WTC11 (cell line): ENCODE results near the gene HDAC6. TPM values are rescaled to one million over a fixed set of nuclear protein-coding genes. Genes with fewer than 3 reads are reported as not detected.

ENCODE experiments used
- ATAC-seq: fragments of 200-7000 bp; cut with Tn5 transposase; 2 replicates; pipeline ENCODE4 v1.10.0; 2021; ENCODE audit warnings: mild to moderate bottlenecking, moderate library complexity
- CTCF ChIA-PET: fragments of 300-600 bp; sonication (Branson Sonifier 250); formaldehyde crosslinking; loops from one replicate; lab custom pipeline; 2021; ENCODE audit warnings: antibody characterized with exemption; lab: Charles Lee
- POLR2A ChIA-PET: fragments of 350-600 bp; sonication (Branson Sonifier 250); formaldehyde crosslinking; loops from one replicate; lab custom pipeline; 2021; ENCODE audit warnings: antibody characterized with exemption; lab: Charles Lee
- DNase-seq: peaks from one replicate; pipeline ENCODE4 v3.0.0; 2021; ENCODE audit warnings: low spot score
- H3K27ac Mint-ChIP-seq: 2 replicates; pipeline ENCODE4 v1.8.0; 2021; ENCODE audit warnings: mixed read lengths
- H3K27me3 Mint-ChIP-seq: 2 replicates; pipeline ENCODE4 v1.8.0; 2021; ENCODE audit warnings: low read depth, mild to moderate bottlenecking, moderate library complexity, mixed read lengths
- H3K36me3 Mint-ChIP-seq: 2 replicates; pipeline ENCODE4 v1.8.0; 2021; ENCODE audit warnings: mixed read lengths
- H3K4me1 Mint-ChIP-seq: 2 replicates; pipeline ENCODE4 v1.8.0; 2022; ENCODE audit warnings: mixed read lengths
- H3K4me3 Mint-ChIP-seq: 2 replicates; pipeline ENCODE4 v1.8.0; 2021; ENCODE audit warnings: mild to moderate bottlenecking, moderate library complexity, mixed read lengths
- H3K9me3 Mint-ChIP-seq: 2 replicates; pipeline ENCODE4 v1.8.0; 2021; ENCODE audit warnings: mixed read lengths
- CBFB ChIP-seq: sonication (generic); formaldehyde crosslinking; IDR thresholded peaks from 2 replicates; pipeline ENCODE4 v1.8.1; 2022; ENCODE audit warnings: mild to moderate bottlenecking, low read depth, missing genetic modification reagents
- EMX1 ChIP-seq: fragments of 250-450 bp; sonication (Bioruptor Pico); IDR thresholded peaks from 2 replicates; pipeline ENCODE4 v1.8.0; 2021; ENCODE audit warnings: mild to moderate bottlenecking
- HMGA2 ChIP-seq: fragments of 250-450 bp; sonication (Bioruptor Pico); IDR thresholded peaks from 2 replicates; pipeline ENCODE4 v1.4.0; 2021; ENCODE audit warnings: mild to moderate bottlenecking, moderate library complexity
- JAZF1 ChIP-seq: fragments of 250-450 bp; sonication (Bioruptor Pico); IDR thresholded peaks from 2 replicates; pipeline ENCODE4 v1.9.0; 2021; ENCODE audit warnings: moderate library complexity, mild to moderate bottlenecking, inconsistent platforms
- KAT7 ChIP-seq: sonication (generic); formaldehyde crosslinking; IDR thresholded peaks from 2 replicates; pipeline ENCODE4 v1.8.1; 2023; ENCODE audit warnings: missing genetic modification reagents, mild to moderate bottlenecking, borderline replicate concordance
- NFATC4 ChIP-seq: fragments of 250-450 bp; sonication (Bioruptor Pico); IDR thresholded peaks from 2 replicates; pipeline ENCODE4 v1.9.0; 2021; ENCODE audit warnings: mild to moderate bottlenecking
- NFE2L1 ChIP-seq: sonication (generic); formaldehyde crosslinking; IDR thresholded peaks from 2 replicates; pipeline ENCODE4 v1.8.1; 2023; ENCODE audit warnings: missing genetic modification reagents
- NFYB ChIP-seq: sonication (generic); formaldehyde crosslinking; conservative IDR thresholded peaks from 2 replicates; pipeline ENCODE4 v1.8.0; 2022; ENCODE audit warnings: low read depth, missing genetic modification reagents
- NR2C2 ChIP-seq: sonication (generic); formaldehyde crosslinking; IDR thresholded peaks from 2 replicates; pipeline ENCODE4 v1.8.0; 2022; ENCODE audit warnings: mild to moderate bottlenecking, missing genetic modification reagents
- PRRX2 ChIP-seq: fragments of 250-450 bp; sonication (Bioruptor Pico); IDR thresholded peaks from 2 replicates; pipeline ENCODE4 v1.8.0; 2021; ENCODE audit warnings: mild to moderate bottlenecking
- RELA ChIP-seq: sonication (generic); formaldehyde crosslinking; IDR thresholded peaks from 2 replicates; pipeline ENCODE4 v1.8.1; 2022; ENCODE audit warnings: missing genetic modification reagents, mild to moderate bottlenecking, borderline replicate concordance
- RORB ChIP-seq: fragments of 250-450 bp; sonication (Bioruptor Pico); IDR thresholded peaks from 2 replicates; pipeline ENCODE4 v1.9.0; 2021; ENCODE audit warnings: mild to moderate bottlenecking
- SOX15 ChIP-seq: fragments of 250-450 bp; sonication (Bioruptor Pico); IDR thresholded peaks from 2 replicates; pipeline ENCODE4 v1.9.0; 2021; ENCODE audit warnings: mild to moderate bottlenecking
- TEAD1 ChIP-seq: sonication (generic); formaldehyde crosslinking; IDR thresholded peaks from 2 replicates; pipeline ENCODE4 v1.8.0; 2022; ENCODE audit warnings: mild to moderate bottlenecking, missing genetic modification reagents
- ZNF138 ChIP-seq: sonication (generic); formaldehyde crosslinking; conservative IDR thresholded peaks from 2 replicates; pipeline ENCODE4 v1.8.1; 2022; ENCODE audit warnings: mild to moderate bottlenecking, moderate library complexity, missing genetic modification reagents
- ZNF232 ChIP-seq: sonication (generic); formaldehyde crosslinking; IDR thresholded peaks from 2 replicates; pipeline ENCODE4 v1.8.0; 2022; ENCODE audit warnings: mild to moderate bottlenecking, missing genetic modification reagents
- ZNF423 ChIP-seq: fragments of 250-450 bp; sonication (Bioruptor Pico); IDR thresholded peaks from 2 replicates; pipeline ENCODE4 v2.1.2; 2022; ENCODE audit warnings: mild to moderate bottlenecking, moderate library complexity
- total RNA-seq: library from RNA; stranded (reverse); gene quantifications from 3 replicates; pipeline ENCODE4 v1.2.3, GENCODE V29; 2021
- TF ChIP-seq, protein P1 (sequence below): sonication (generic); formaldehyde crosslinking; IDR thresholded peaks from 2 replicates; pipeline ENCODE4 v1.8.1; 2023; ENCODE audit warnings: mild to moderate bottlenecking, moderate library complexity, missing genetic modification reagents
- TF ChIP-seq, protein P2 (sequence below): fragments of 200-600 bp; IDR thresholded peaks from 2 replicates; pipeline ENCODE4 v1.8.0; 2022; ENCODE audit warnings: antibody characterized with exemption
- TF ChIP-seq, protein P3 (sequence below): fragments of 250-450 bp; sonication (Bioruptor Pico); IDR thresholded peaks from 2 replicates; pipeline ENCODE4 v1.8.0; 2021; ENCODE audit warnings: mild to moderate bottlenecking
- TF ChIP-seq, protein P4 (sequence below): sonication (generic); formaldehyde crosslinking; IDR thresholded peaks from 2 replicates; pipeline ENCODE4 v1.8.1; 2023; ENCODE audit warnings: mild to moderate bottlenecking, missing genetic modification reagents, moderate library complexity
- TF ChIP-seq, protein P5 (sequence below): fragments of 250-450 bp; sonication (Bioruptor Pico); IDR thresholded peaks from 2 replicates; pipeline ENCODE4 v1.9.0; 2021; ENCODE audit warnings: mild to moderate bottlenecking
- TF ChIP-seq, protein P6 (sequence below): sonication (generic); formaldehyde crosslinking; IDR thresholded peaks from 2 replicates; pipeline ENCODE4 v1.8.1; 2023; ENCODE audit warnings: mild to moderate bottlenecking, missing genetic modification reagents
- TF ChIP-seq, protein P7 (sequence below): sonication (generic); formaldehyde crosslinking; IDR thresholded peaks from 2 replicates; pipeline ENCODE4 v1.8.1; 2023; ENCODE audit warnings: mild to moderate bottlenecking, missing genetic modification reagents, moderate library complexity
- TF ChIP-seq, protein P8 (sequence below): sonication (generic); formaldehyde crosslinking; IDR thresholded peaks from 2 replicates; pipeline ENCODE4 v1.8.1; 2022; ENCODE audit warnings: low read depth, mild to moderate bottlenecking, moderate library complexity, missing genetic modification reagents, borderline replicate concordance

The HDAC6 gene
- total RNA-seq, 1 experiment from 2014 or later: 58.5 TPM

DNA sequence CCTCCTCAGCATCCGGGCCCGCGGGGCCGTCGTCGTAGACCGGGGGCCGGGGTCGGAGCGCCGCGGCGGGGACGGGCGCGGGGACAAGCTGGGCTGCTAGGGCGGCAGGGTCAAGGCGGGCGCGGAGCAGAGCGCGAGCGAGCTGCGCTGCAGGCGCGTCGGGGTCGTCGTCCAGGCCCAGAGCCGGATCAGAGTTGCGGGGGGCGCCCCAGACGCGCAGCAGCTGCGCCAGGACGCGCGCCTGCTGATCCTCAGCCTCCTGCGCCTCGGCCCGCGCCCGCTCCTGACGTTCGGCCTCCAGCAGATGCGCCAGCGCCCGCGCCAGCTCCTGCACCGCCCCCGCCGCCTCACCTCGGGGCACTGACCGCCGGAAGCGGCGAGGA lies 30.0 kb downstream of the HDAC6 start:
- ChIA-PET CTCF (interaction anchor here (1.1 kb wide), 1 partner anchor 9 kb away, joined by 3 read pairs; no protein-coding TSS in a partner anchor), POLR2A (no interaction called here)
- Mint-ChIP-seq H3K27ac (no peak overlapping the region), H3K27me3 (peaks cover 65% of the 10 kb centered on the region), H3K4me1 (peaks cover 22% of the 10 kb centered on the region), H3K9me3 (no peaks in the 10 kb centered on the region), H3K4me3 (peak overlapping the region; percentile 58), H3K36me3 (no peaks in the 10 kb centered on the region)
- DNase-seq: peak; percentile 55
- peak; percentile 38 for ATAC-seq
- TF ChIP-seq TEAD1 (no peak), PRRX2 (CRISPR knock-in tag) (no peak), ZNF423 (CRISPR knock-in tag) (no peak), JAZF1 (CRISPR knock-in tag) (no peak), RELA (no peak), HMGA2 (no peak), NFE2L1 (CRISPR knock-in tag) (no peak), NR2C2 (CRISPR knock-in tag) (no peak), RORB (no peak)
- TF ChIP-seq, protein P1, sequence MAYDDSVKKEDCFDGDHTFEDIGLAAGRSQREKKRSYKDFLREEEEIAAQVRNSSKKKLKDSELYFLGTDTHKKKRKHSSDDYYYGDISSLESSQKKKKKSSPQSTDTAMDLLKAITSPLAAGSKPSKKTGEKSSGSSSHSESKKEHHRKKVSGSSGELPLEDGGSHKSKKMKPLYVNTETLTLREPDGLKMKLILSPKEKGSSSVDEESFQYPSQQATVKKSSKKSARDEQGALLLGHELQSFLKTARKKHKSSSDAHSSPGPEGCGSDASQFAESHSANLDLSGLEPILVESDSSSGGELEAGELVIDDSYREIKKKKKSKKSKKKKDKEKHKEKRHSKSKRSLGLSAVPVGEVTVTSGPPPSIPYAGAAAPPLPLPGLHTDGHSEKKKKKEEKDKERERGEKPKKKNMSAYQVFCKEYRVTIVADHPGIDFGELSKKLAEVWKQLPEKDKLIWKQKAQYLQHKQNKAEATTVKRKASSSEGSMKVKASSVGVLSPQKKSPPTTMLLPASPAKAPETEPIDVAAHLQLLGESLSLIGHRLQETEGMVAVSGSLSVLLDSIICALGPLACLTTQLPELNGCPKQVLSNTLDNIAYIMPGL (CRISPR knock-in tag): no peak
- TF ChIP-seq, protein P2, sequence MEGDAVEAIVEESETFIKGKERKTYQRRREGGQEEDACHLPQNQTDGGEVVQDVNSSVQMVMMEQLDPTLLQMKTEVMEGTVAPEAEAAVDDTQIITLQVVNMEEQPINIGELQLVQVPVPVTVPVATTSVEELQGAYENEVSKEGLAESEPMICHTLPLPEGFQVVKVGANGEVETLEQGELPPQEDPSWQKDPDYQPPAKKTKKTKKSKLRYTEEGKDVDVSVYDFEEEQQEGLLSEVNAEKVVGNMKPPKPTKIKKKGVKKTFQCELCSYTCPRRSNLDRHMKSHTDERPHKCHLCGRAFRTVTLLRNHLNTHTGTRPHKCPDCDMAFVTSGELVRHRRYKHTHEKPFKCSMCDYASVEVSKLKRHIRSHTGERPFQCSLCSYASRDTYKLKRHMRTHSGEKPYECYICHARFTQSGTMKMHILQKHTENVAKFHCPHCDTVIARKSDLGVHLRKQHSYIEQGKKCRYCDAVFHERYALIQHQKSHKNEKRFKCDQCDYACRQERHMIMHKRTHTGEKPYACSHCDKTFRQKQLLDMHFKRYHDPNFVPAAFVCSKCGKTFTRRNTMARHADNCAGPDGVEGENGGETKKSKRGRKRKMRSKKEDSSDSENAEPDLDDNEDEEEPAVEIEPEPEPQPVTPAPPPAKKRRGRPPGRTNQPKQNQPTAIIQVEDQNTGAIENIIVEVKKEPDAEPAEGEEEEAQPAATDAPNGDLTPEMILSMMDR: no peak
- TF ChIP-seq, protein P3, sequence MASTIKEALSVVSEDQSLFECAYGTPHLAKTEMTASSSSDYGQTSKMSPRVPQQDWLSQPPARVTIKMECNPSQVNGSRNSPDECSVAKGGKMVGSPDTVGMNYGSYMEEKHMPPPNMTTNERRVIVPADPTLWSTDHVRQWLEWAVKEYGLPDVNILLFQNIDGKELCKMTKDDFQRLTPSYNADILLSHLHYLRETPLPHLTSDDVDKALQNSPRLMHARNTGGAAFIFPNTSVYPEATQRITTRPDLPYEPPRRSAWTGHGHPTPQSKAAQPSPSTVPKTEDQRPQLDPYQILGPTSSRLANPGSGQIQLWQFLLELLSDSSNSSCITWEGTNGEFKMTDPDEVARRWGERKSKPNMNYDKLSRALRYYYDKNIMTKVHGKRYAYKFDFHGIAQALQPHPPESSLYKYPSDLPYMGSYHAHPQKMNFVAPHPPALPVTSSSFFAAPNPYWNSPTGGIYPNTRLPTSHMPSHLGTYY: no peak
- TF ChIP-seq, protein P4, sequence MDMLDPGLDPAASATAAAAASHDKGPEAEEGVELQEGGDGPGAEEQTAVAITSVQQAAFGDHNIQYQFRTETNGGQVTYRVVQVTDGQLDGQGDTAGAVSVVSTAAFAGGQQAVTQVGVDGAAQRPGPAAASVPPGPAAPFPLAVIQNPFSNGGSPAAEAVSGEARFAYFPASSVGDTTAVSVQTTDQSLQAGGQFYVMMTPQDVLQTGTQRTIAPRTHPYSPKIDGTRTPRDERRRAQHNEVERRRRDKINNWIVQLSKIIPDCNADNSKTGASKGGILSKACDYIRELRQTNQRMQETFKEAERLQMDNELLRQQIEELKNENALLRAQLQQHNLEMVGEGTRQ (CRISPR knock-in tag): no peak

DNA sequence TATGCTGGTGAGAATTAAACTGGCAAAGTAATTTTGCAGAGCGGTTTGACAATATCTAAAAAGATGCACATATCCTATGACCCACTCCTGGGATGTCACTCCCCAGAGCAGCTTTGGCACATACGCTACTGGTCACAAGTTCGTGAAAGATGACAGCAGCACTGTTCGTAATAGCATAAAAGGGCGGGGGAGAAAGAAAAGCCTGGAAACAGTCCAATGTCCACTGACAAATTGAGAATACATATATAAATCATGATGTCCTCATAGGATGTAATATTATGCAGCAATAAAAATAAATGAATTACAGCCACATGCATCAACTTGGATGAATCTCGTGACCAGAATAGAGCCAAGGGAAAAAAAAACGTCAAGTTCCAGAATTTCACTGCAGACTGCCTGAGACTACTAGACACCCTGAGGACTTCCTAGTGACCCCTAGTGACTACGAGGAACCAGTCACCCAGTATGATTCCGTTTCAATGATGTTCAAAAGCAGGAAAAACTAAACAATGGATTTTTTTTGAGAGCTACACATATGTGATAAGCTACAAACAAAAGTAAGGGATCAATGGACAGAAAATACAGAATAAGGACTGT lies 31.8 kb downstream of the HDAC6 start:
- no peak overlapping the region for H3K27ac Mint-ChIP-seq
- no peaks in the 10 kb centered on the region for H3K9me3 Mint-ChIP-seq
- no peaks in the 10 kb centered on the region for H3K36me3 Mint-ChIP-seq
- CTCF ChIA-PET: no interaction called here
- ATAC-seq (no peak), DNase-seq (no peak)
- POLR2A ChIA-PET: no interaction called here
- peak overlapping the region; percentile 79 for H3K4me3 Mint-ChIP-seq
- peaks cover 67% of the 10 kb centered on the region for H3K27me3 Mint-ChIP-seq
- peaks cover 11% of the 10 kb centered on the region for H3K4me1 Mint-ChIP-seq
- TF ChIP-seq NR2C2 (CRISPR knock-in tag): no peak
- TF ChIP-seq, protein P5, sequence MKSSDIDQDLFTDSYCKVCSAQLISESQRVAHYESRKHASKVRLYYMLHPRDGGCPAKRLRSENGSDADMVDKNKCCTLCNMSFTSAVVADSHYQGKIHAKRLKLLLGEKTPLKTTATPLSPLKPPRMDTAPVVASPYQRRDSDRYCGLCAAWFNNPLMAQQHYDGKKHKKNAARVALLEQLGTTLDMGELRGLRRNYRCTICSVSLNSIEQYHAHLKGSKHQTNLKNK: no peak
- no peak for TF ChIP-seq EMX1
- TF ChIP-seq, protein P6, sequence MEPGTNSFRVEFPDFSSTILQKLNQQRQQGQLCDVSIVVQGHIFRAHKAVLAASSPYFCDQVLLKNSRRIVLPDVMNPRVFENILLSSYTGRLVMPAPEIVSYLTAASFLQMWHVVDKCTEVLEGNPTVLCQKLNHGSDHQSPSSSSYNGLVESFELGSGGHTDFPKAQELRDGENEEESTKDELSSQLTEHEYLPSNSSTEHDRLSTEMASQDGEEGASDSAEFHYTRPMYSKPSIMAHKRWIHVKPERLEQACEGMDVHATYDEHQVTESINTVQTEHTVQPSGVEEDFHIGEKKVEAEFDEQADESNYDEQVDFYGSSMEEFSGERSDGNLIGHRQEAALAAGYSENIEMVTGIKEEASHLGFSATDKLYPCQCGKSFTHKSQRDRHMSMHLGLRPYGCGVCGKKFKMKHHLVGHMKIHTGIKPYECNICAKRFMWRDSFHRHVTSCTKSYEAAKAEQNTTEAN: no peak
- no peak for TF ChIP-seq ZNF138 (CRISPR knock-in tag)
- no peak for TF ChIP-seq CBFB (CRISPR knock-in tag)
- TF ChIP-seq NFATC4 (CRISPR knock-in tag): no peak
- TF ChIP-seq, protein P7, sequence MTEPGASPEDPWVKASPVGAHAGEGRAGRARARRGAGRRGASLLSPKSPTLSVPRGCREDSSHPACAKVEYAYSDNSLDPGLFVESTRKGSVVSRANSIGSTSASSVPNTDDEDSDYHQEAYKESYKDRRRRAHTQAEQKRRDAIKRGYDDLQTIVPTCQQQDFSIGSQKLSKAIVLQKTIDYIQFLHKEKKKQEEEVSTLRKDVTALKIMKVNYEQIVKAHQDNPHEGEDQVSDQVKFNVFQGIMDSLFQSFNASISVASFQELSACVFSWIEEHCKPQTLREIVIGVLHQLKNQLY (CRISPR knock-in tag): no peak
- no peak for TF ChIP-seq NFYB
- no peak for TF ChIP-seq SOX15 (CRISPR knock-in tag)
- TF ChIP-seq ZNF232 (CRISPR knock-in tag): no peak
- TF ChIP-seq, protein P8, sequence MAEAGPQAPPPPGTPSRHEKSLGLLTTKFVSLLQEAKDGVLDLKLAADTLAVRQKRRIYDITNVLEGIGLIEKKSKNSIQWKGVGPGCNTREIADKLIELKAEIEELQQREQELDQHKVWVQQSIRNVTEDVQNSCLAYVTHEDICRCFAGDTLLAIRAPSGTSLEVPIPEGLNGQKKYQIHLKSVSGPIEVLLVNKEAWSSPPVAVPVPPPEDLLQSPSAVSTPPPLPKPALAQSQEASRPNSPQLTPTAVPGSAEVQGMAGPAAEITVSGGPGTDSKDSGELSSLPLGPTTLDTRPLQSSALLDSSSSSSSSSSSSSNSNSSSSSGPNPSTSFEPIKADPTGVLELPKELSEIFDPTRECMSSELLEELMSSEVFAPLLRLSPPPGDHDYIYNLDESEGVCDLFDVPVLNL: no peak
- TF ChIP-seq KAT7 (CRISPR knock-in tag): no peak
- no peak for TF ChIP-seq RORB
- TF ChIP-seq, protein P3: no peak
